ENCODE measurements around the gene AKT1.
"Not testable (repeated sequence)": the region's sequence is repeated elsewhere in the genome, so short reads cannot be mapped to it uniquely, and the experiment has no call there.

Gene AKT1

GRCh38 chr14:104794993-104795780 lies at the start of gene AKT1:
Gene AKT1, minus strand, starts transcription at chr14:104795748. Its CDS starts 3,105 bp downstream, at chr14:104792643.
- DNase-seq (ENCODE audit: low spot score), result peak; percentile 60

- DNase-seq (ENCODE audit: low spot score), result no peak
Observed at GRCh38 chr14:104845033-104845666, 49.6 kb upstream of the AKT1 start.

DNA sequence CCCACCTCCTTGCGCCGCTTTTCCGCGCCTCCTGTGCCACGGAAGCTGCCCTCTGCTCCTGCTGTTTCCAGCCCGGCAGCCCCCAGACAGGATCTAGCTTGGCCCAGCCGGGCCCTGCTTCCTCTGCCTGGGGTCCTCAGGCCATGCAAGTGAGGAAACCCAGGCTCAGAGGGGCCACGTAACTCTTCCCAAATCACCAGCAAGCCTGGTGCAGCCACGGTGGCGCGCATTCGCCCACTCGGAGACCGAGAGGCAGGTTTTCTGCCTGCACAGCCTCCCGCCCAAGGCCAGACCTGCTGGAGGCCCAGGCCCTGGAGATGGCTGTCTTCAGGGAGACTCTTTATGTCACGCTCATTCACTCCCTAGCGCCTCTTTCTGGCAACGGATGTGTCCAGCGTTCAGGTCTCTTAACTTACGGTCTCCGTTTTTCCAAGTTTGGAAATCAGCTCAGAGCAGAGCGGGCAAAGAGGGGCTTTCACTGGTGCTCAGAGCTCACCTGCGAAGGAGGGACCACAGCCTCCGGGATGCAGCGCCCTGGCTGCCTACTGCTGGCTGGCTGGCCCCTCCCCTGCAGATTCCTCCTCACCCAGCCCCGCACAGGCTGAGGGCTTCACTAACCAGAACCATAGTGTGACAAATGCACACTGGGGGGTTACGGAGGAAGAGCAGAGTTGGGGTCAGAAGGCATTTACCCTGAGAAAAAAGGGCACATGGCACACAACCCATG lies 48.9 kb upstream of the AKT1 start:
- no peak for DNase-seq (ENCODE audit: low spot score)

DNA sequence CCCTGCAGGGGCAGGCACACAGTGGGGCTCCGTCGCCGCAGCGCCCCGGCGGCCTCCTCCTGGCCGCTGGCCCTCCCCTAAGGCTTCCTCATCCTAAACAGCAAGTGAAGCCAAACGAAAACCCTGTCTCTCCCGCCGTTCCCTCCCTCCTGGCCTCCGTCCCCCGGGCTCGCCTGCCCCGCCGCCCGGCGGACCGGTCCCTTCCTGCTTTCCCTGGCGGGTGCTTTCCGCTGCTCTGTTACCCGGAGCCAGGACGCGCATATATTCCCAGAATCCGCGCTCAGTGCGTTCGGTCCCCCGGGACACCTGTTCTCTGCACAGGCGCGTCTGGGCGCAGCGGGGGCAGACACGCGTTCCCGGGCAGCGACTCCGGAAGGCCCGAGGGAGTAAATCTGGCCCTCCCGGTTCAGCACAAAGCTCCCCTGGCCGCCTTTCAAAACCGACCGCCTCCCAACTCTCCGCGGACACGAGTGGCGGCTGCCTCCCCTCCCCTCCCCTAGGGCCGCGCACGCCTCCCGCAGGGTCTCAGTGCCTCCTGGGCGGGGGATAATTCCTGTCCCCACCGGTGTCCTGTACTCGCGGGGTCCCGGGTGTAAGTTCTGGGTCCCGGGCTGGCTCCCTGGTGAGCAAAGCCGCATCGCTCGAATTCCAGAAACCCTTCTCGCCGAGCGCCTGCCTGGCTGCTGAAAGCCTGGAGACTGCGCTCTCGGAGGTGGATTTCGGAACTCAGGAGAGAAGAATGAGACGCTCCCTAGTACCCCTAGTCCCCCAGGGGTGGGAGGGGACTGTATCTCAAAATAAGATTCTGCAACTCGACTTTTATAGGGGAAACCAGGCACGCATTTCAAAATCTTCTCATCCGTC lies 48.1 kb upstream of the AKT1 start:
- no peak for DNase-seq (ENCODE audit: low spot score)

DNA sequence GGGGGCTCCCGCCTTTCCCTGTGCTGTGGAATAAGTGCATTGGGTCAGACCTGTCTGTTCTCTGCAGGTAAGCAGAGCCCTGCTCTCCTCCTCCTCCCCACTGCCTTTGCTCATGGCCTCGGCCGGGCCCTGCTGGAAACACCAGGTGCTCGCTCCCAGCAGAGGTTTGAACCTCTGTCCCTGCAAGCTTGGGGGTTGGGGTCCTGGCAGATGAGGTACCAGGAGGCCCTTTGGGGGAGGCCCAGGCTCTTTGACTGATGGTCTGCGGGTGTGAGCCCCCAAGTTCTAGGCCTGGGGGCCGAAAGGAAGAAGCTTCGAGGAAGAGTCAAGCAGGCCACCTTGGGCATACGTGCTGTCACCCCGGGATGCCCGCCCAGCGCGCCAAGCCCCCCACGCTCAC lies 47.5 kb upstream of the AKT1 start:
- no peak for DNase-seq (ENCODE audit: low spot score)

GRCh38 chr14:104841730-104842129 lies 46.2 kb upstream of the AKT1 start:
- no peak for DNase-seq (ENCODE audit: low spot score)

DNA sequence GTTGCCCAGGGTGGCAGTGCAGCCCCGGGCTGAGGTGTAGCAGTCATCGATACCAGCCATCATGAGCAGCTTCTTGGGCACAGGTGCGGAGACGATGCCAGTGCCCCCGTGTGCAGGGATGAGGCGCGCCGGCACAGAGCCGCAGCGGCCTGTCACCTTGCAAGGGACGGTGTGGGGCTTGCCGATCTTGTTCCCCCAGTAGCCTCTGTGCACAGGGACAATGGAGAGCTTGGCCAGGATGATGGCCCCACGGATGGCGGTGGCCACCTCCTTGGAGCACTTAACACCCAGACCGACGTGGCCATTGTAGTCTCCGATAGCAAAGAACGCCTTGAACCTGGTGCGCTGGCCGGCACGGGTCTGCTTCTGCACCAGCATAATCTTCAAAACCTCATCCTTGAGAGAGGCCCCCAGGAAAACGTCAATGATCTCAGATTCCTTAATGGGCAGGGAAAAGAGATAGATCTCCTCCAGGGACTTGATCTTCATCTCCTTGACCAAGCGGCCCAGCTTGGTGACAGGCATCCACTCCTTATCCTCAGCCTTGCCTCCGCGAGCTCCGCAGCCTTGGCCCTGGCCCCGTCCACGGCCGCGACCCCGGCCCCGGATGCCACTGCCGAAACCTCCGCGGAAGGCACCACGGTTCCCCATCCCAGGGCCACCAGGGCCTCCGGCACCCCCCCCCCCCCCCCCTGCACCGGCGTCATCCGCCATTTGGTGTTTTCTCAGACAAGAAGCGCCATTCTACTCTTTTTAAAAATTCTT lies 40.8 kb upstream of the AKT1 start:
- DNase-seq (ENCODE audit: low spot score), result not testable (repeated sequence)

GRCh38 chr14:104830781-104831180 lies 35.2 kb upstream of the AKT1 start:
- no peak for DNase-seq (ENCODE audit: low spot score)

- peak; percentile 75 for DNase-seq (ENCODE audit: low spot score)
Observed at GRCh38 chr14:104827177-104828055, 31.9 kb upstream of the AKT1 start.

DNA sequence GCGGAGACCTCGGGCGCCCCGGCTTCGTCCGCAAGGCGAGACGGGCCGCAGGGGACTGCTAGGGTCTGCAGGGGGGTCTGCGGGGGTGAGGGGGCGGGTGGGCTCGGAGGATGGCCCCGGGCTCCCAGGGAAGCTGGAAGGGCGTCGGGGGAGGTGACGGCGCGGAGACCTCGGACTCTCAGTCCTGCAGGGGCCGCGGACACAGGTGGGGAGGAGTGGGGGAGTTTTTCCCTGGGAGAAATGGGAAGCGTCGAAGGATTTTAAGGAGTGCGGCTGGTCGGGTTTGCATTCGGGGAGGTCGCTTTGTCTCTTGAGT lies 31.3 kb upstream of the AKT1 start:
- no peak for DNase-seq (ENCODE audit: low spot score)

- peak; percentile 90 for DNase-seq (ENCODE audit: low spot score)
Observed at GRCh38 chr14:104826189-104826860, 30.8 kb upstream of the AKT1 start.

- no peak for DNase-seq (ENCODE audit: low spot score)
Observed at GRCh38 chr14:104824353-104824997, 28.9 kb upstream of the AKT1 start.

DNA sequence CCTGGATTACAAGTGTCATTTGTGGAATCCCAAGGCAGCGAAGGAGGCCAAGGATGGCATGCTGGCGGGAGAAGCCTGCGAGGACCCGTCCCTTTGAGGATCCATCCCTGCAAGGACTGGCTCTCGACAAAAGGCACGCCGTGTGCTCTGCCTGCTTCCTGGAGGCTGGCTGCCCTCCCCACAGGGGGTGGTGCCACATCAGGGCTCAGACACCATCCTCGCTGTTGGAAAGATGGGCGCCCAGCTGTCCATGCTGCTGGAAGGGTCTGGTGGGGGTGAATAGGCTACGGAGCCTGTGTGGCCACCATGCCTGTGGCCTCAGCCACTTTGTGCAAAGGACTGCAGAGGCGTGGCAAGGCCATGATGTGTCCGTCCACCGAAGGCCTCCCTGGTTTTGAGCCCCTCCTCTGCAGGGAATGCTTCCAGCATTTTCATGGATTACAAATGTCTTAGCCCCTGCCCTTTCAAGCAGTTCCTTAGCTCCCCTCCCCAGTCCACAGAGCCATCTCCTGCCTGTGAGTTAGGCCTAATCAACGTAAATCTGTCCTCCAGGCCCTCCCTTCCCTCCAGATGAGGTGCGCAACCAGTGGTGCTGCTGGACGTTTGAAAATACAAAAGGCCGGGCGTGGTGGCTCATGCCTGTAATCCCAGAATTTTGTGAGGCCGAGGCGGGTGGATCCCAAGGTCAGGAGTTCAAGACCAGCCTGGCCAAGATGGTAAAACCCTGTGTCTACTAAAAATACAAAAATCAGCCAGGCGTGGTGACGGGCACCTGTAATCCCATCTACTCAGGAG lies 27.5 kb upstream of the AKT1 start:
- DNase-seq (ENCODE audit: low spot score), result no peak

- no peak for DNase-seq (ENCODE audit: low spot score)
Observed at GRCh38 chr14:104821971-104822608, 26.5 kb upstream of the AKT1 start.

- DNase-seq (ENCODE audit: low spot score), result no peak
Observed at GRCh38 chr14:104821229-104821945, 25.8 kb upstream of the AKT1 start.

GRCh38 chr14:104820669-104821228 lies 25.2 kb upstream of the AKT1 start:
- peak; percentile 86 for DNase-seq (ENCODE audit: low spot score)

GRCh38 chr14:104819361-104819781 lies 23.8 kb upstream of the AKT1 start:
- no peak for DNase-seq (ENCODE audit: low spot score)

Measured in hepatic stellate cell (primary cell).